Measurements from ENCODE around the gene ADAMTS19.

DNA sequence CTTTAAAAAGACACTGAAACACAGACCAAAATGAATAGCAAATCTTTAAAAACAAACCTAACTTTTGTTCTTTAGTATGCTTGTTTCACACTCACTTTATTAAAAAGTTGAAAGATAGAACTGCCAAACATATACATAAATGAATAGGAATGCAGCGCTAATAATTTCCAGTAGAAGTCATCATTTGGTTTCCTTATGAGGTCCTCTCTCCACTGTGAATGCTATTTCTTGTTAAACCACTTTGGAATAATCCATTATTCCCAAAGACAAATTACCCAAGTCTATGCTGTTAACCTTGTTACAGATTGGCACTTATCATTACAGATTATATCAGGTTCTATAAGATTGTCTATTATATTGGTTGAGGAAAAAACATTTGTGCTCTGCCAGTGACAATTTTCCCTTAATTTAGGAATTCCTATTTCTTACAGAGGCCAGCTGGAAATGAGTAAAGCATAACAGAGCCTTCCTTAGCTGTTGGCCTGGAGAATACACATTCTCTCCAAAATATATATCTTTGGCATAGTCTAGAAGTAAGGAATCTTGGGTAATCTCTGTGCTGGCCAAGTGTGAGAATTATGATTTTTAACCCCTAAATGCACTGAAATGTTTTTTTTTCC, 258.5 kb downstream of the ADAMTS19 start:
- TF ChIP-seq, protein P1, sequence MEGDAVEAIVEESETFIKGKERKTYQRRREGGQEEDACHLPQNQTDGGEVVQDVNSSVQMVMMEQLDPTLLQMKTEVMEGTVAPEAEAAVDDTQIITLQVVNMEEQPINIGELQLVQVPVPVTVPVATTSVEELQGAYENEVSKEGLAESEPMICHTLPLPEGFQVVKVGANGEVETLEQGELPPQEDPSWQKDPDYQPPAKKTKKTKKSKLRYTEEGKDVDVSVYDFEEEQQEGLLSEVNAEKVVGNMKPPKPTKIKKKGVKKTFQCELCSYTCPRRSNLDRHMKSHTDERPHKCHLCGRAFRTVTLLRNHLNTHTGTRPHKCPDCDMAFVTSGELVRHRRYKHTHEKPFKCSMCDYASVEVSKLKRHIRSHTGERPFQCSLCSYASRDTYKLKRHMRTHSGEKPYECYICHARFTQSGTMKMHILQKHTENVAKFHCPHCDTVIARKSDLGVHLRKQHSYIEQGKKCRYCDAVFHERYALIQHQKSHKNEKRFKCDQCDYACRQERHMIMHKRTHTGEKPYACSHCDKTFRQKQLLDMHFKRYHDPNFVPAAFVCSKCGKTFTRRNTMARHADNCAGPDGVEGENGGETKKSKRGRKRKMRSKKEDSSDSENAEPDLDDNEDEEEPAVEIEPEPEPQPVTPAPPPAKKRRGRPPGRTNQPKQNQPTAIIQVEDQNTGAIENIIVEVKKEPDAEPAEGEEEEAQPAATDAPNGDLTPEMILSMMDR (conservative IDR thresholded peaks at IDR 0.05; ENCODE audit: low read length) = no peak
- no peak for TF ChIP-seq EZH2phosphoT487 (IDR thresholded peaks at IDR 0.05; ENCODE audit: borderline replicate concordance, low read depth, low read length)
